COR-L47 (cell line): ENCODE data around the gene TRAPPC3L.

ENCODE experiments used
- DNase-seq: peaks from one replicate; lab custom pipeline; 2025; lab: John Stamatoyannopoulos, UW

Gene TRAPPC3L

GRCh38 chr6:116463301-116463700 lies 82.2 kb downstream of the TRAPPC3L start:
- DNase-seq = no peak

- DNase-seq = no peak
These were observed 83.3 kb downstream of the TRAPPC3L start for GRCh38 chr6:116461932-116462885.

GRCh38 chr6:116461331-116461931 lies 84.1 kb downstream of the TRAPPC3L start, which contains the start of gene CALHM6:
CALHM6 (plus strand) TSS chr6:116461375; CDS start chr6:116461930, 555 bp downstream.
- no peak for DNase-seq

GRCh38 chr6:116459927-116460326 lies 85.6 kb downstream of the TRAPPC3L start:
- no peak for DNase-seq

- DNase-seq = no peak
These were observed 87.2 kb downstream of the TRAPPC3L start for GRCh38 chr6:116458264-116458663.

- no peak for DNase-seq
These were observed 88.6 kb downstream of the TRAPPC3L start for GRCh38 chr6:116456927-116457326.

- no peak for DNase-seq
These were observed 89.4 kb downstream of the TRAPPC3L start for GRCh38 chr6:116456106-116456505.

- DNase-seq = no peak
These were observed 93.0 kb downstream of the TRAPPC3L start for GRCh38 chr6:116452531-116452930.

GRCh38 chr6:116451916-116452315 lies 93.6 kb downstream of the TRAPPC3L start:
- DNase-seq = no peak

GRCh38 chr6:116450769-116451740 lies 94.4 kb downstream of the TRAPPC3L start:
- no peak for DNase-seq

GRCh38 chr6:116450185-116450710 lies 95.2 kb downstream of the TRAPPC3L start:
- no peak for DNase-seq

- DNase-seq = no peak
These were observed 95.9 kb downstream of the TRAPPC3L start for GRCh38 chr6:116449565-116449964.

- DNase-seq = no peak
These were observed 97.9 kb downstream of the TRAPPC3L start for GRCh38 chr6:116447496-116448011.

GRCh38 chr6:116447052-116447451 lies 98.4 kb downstream of the TRAPPC3L start:
- DNase-seq = no peak

GRCh38 chr6:116446399-116446798 lies 99.1 kb downstream of the TRAPPC3L start:
- no peak for DNase-seq

GRCh38 chr6:116445102-116445501 lies 100.4 kb downstream of the TRAPPC3L start:
- no peak for DNase-seq
